Neural progenitor cell (in vitro differentiated cells): ENCODE results near the gene RPL12.

ENCODE experiments used
- EZH2 ChIP-seq: fragments of 200-600 bp; sonication (generic); IDR thresholded peaks from 2 replicates; pipeline ENCODE4 v1.6.1; 2017; ENCODE audit warnings: antibody characterized with exemption, mild to moderate bottlenecking, moderate library complexity
- TF ChIP-seq, protein P1 (sequence below): fragments of 200-600 bp; sonication (generic); IDR thresholded peaks from 2 replicates; pipeline ENCODE4 v1.5.1; 2017; ENCODE audit warnings: antibody characterized with exemption, mild to moderate bottlenecking

DNA sequence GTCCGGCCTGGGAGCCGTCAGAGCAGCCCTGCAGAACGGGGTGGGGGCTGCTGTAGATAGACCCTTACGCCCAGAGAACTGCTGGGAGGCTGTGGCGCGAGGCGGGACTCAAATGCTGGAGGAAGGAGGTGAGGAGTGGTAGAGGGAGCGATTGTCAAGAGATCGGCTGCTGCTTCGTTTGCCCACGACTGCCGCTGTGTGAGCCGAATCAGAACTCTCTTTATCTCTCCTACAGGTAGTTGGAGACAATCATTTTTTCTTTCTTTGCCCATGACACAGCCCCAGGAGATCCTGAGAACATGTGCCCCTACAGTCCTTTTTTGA is 26.6 kb downstream of the RPL12 start:
- TF ChIP-seq, protein P1, sequence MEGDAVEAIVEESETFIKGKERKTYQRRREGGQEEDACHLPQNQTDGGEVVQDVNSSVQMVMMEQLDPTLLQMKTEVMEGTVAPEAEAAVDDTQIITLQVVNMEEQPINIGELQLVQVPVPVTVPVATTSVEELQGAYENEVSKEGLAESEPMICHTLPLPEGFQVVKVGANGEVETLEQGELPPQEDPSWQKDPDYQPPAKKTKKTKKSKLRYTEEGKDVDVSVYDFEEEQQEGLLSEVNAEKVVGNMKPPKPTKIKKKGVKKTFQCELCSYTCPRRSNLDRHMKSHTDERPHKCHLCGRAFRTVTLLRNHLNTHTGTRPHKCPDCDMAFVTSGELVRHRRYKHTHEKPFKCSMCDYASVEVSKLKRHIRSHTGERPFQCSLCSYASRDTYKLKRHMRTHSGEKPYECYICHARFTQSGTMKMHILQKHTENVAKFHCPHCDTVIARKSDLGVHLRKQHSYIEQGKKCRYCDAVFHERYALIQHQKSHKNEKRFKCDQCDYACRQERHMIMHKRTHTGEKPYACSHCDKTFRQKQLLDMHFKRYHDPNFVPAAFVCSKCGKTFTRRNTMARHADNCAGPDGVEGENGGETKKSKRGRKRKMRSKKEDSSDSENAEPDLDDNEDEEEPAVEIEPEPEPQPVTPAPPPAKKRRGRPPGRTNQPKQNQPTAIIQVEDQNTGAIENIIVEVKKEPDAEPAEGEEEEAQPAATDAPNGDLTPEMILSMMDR: no peak
- no peak for TF ChIP-seq EZH2
